Measurements from ENCODE around the gene LMCD1. TPM values are rescaled to one million over a fixed set of nuclear protein-coding genes. Genes with fewer than 3 reads are reported as not detected.

LMCD1 gene
- total RNA-seq, 1 donor from 2014 or later = 21.9 TPM

GRCh38 chr3:8484409-8485140, 17.0 kb upstream of the LMCD1 start:
- no peak for DNase-seq (ENCODE audit: low read depth)

- no peak for DNase-seq (ENCODE audit: low read depth)
Measured at GRCh38 chr3:8485141-8485870, 16.3 kb upstream of the LMCD1 start.

- no peak for DNase-seq (ENCODE audit: low read depth)
Measured at GRCh38 chr3:8485943-8486342, 15.7 kb upstream of the LMCD1 start.

GRCh38 chr3:8486434-8486833, 15.2 kb upstream of the LMCD1 start:
- no peak for DNase-seq (ENCODE audit: low read depth)

- DNase-seq (ENCODE audit: low read depth) = no peak
Measured at GRCh38 chr3:8486936-8487335, 14.7 kb upstream of the LMCD1 start.

- peak; percentile 69 for DNase-seq (ENCODE audit: low read depth)
Measured at GRCh38 chr3:8488411-8488810, 13.2 kb upstream of the LMCD1 start.

- no peak for DNase-seq (ENCODE audit: low read depth)
Measured at GRCh38 chr3:8488877-8489276, 12.7 kb upstream of the LMCD1 start.

GRCh38 chr3:8489278-8489792, 12.3 kb upstream of the LMCD1 start:
- no peak for DNase-seq (ENCODE audit: low read depth)

GRCh38 chr3:8490079-8490552, 11.5 kb upstream of the LMCD1 start:
- DNase-seq (ENCODE audit: low read depth) = peak; percentile 98

- no peak for DNase-seq (ENCODE audit: low read depth)
Measured at GRCh38 chr3:8491271-8492144, 10.1 kb upstream of the LMCD1 start.

GRCh38 chr3:8492744-8493511, 8.7 kb upstream of the LMCD1 start:
- no peak for DNase-seq (ENCODE audit: low read depth)

- no peak for DNase-seq (ENCODE audit: low read depth)
Measured at GRCh38 chr3:8493744-8494143, 7.9 kb upstream of the LMCD1 start.

GRCh38 chr3:8494327-8494726, 7.3 kb upstream of the LMCD1 start:
- no peak for DNase-seq (ENCODE audit: low read depth)

- DNase-seq (ENCODE audit: low read depth) = peak; percentile 66
Measured at GRCh38 chr3:8497582-8497981, 4.0 kb upstream of the LMCD1 start.

GRCh38 chr3:8499181-8499611, 2.4 kb upstream of the LMCD1 start:
- peak; percentile 30 for DNase-seq (ENCODE audit: low read depth)

- DNase-seq (ENCODE audit: low read depth) = peak; percentile 28
Measured at GRCh38 chr3:8500319-8500988, 1.2 kb upstream of the LMCD1 start.

GRCh38 chr3:8500989-8501370, 643 bp upstream of the LMCD1 start:
- no peak for DNase-seq (ENCODE audit: low read depth)

- DNase-seq (ENCODE audit: low read depth) = no peak
Measured at GRCh38 chr3:8503461-8503860, 1.8 kb downstream of the LMCD1 start.

- DNase-seq (ENCODE audit: low read depth) = peak; percentile 57
Measured at GRCh38 chr3:8503871-8504610, 2.4 kb downstream of the LMCD1 start.

All from myocyte (in vitro differentiated cells).